A549 treated with RU486 at 1 μM for 4 hours (cell line): ENCODE measurements around the gene ASNSD1. TPM values are rescaled to one million over a fixed set of nuclear protein-coding genes. Genes with fewer than 3 reads are reported as not detected.

Experiments
- total RNA-seq: library from RNA; stranded (reverse); fragments of 200-300 nt; extraction: Qiagen RNA extraction; gene quantifications from 5 replicates; pipeline ENCODE4 v1.2.3, GENCODE V29; 2022; ENCODE audit warnings: low read depth

The ASNSD1 gene
- total RNA-seq, result 27.1 to 41.2 TPM (median 36.4 TPM) in 5 replicates

GRCh38 chr2:189661148-189661956, at the start of gene ASNSD1:
TSS of gene ASNSD1 (plus strand) at chr2:189661459. CDS start at chr2:189666133, 4,674 bp downstream.

DNA sequence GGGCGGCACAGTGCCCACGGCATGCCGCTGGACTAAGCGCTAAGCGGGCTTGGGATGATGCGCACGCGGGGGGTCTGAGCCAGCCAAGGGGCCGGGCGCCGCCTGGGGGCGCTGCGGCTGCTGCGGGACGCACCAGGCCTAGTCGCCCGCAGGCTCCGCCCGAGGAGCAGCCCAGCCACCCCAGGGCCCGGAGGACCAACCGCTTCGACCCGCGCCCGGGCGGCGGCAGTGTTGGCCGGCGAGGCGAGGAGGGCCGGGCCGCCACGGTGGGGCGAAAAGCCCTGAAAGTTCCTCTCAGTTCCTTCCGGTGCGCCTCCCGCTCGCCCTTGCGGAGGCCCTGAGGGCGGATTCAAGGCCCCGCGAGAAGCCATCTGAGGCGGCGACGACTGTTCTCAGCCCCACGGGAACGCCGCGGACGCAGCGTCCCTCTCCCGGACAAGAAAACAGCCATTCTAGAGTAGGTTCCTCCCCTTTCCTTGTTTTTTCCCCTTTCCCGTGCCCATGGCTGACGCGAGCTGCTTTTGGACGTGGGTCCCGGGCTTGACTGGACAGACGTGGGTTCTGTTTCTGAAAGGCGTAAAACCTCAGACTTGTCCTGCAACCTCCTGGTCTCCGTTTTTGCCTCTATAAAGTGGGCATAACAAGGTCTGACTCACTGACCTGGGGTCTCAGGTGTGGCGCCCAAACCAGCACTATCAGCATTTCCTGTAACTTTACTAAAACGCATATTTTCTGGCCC, 13.3 kb downstream of the ASNSD1 start, which contains the start of gene ANKAR:
ANKAR (plus strand) TSS at position 297 of the 739 bp plus-strand sequence. CDS start 1,821 bp downstream, outside the sequence.

Other genes with a start within 250 kb of the ASNSD1 start
- gene WDR75, start 220.0 kb upstream of the ASNSD1 start, total RNA-seq, result 23.9 to 57.1 TPM (median 43.5 TPM) in 5 replicates
- gene SLC40A1, start 80.7 kb upstream of the ASNSD1 start, total RNA-seq, result 2.1 to 4.2 TPM (median 3.3 TPM) in 5 replicates
- gene ANKAR, start 13.2 kb downstream of the ASNSD1 start, total RNA-seq, result 0.97 to 1.9 TPM (median 1.1 TPM) in 5 replicates
- gene OSGEPL1, start 101.3 kb downstream of the ASNSD1 start, total RNA-seq, result 2.4 to 4.5 TPM (median 4.0 TPM) in 5 replicates
- gene ORMDL1, start 122.9 kb downstream of the ASNSD1 start, total RNA-seq, result 33.1 to 50.2 TPM (median 44.6 TPM) in 5 replicates
- gene PMS1, start 123.0 kb downstream of the ASNSD1 start, total RNA-seq, result 4.1 to 8.0 TPM (median 7.6 TPM) in 5 replicates